ENCODE measurements around the gene CRADD. TPM values are rescaled to one million over a fixed set of nuclear protein-coding genes. Genes with fewer than 3 reads are reported as not detected.

The CRADD gene
- total and polyA plus RNA-seq, 8 donors: 8.4 to 21.4 (median 10.3) TPM

- no peak for TF ChIP-seq CTCF (IDR thresholded peaks at IDR 0.05)
- Histone ChIP-seq H3K27ac (no peak overlapping the region), H3K36me3 (no peaks in the 10 kb centered on the region), H3K27me3 (no peaks in the 10 kb centered on the region), H3K4me3 (no peak overlapping the region), H3K9me3 (peaks cover 0 to 11% of the 10 kb centered on the region in 2 donors), H3K4me1 (no peaks in the 10 kb centered on the region)
- intact Hi-C loops (cut with DNase I): no loop called here
- ATAC-seq (no peak), DNase-seq (no peak)
These were observed 8.2 kb upstream of the CRADD start for GRCh38 chr12:93668919-93669418.

DNA sequence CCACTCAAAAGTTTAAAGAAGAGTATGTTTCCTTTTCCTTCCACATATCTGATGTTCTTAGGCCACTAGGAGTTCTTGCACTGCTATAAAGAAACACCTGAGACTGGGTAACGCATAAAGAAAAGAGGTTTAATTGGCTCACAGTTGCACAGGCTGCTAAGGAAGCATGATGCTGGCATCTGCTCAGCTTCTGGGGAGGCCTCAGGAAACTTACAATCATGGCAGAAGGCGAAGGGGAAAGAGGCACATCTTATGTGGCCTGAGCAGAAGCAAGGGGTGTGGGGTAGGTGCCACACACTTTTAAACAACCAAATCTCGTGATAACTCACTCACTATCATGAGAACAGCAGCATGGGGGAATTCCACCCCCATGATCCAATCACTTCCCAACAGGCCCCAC lies 7.7 kb upstream of the CRADD start:
- no peak for TF ChIP-seq CTCF (IDR thresholded peaks at IDR 0.05)
- intact Hi-C loops (cut with DNase I): no loop called here
- DNase-seq: no peak
- H3K9me3 ChIP-seq: peaks cover 0 to 11% of the 10 kb centered on the region in 2 donors
- H3K27ac ChIP-seq: no peak overlapping the region
- H3K4me3 ChIP-seq: no peak overlapping the region
- H3K4me1 ChIP-seq: no peaks in the 10 kb centered on the region
- no peaks in the 10 kb centered on the region for H3K27me3 ChIP-seq
- no peaks in the 10 kb centered on the region for H3K36me3 ChIP-seq
- no peak for ATAC-seq

GRCh38 chr12:93670104-93670503 lies 7.1 kb upstream of the CRADD start:
- H3K4me1 ChIP-seq: no peaks in the 10 kb centered on the region
- intact Hi-C loops (cut with DNase I): no loop called here
- ATAC-seq (no peak), DNase-seq (no peak)
- no peak for TF ChIP-seq CTCF (IDR thresholded peaks at IDR 0.05)
- H3K36me3 ChIP-seq: no peaks in the 10 kb centered on the region
- H3K4me3 ChIP-seq: no peak overlapping the region
- peaks cover 0 to 11% of the 10 kb centered on the region in 2 donors for H3K9me3 ChIP-seq
- no peaks in the 10 kb centered on the region for H3K27me3 ChIP-seq
- H3K27ac ChIP-seq: no peak overlapping the region

GRCh38 chr12:93671044-93671443 lies 6.1 kb upstream of the CRADD start:
- no peak for TF ChIP-seq CTCF (IDR thresholded peaks at IDR 0.05)
- no peaks in the 10 kb centered on the region for H3K27me3 ChIP-seq
- peaks cover 0 to 11% of the 10 kb centered on the region in 2 donors for H3K9me3 ChIP-seq
- no peaks in the 10 kb centered on the region for H3K4me1 ChIP-seq
- H3K27ac ChIP-seq: no peak overlapping the region
- intact Hi-C loops (cut with DNase I): no loop called here
- no peak overlapping the region for H3K4me3 ChIP-seq
- H3K36me3 ChIP-seq: no peaks in the 10 kb centered on the region
- ATAC-seq (no peak), DNase-seq (no peak)

- TF ChIP-seq CTCF (IDR thresholded peaks at IDR 0.05): no peak
- Histone ChIP-seq H3K4me1 (peaks cover 5 to 8% of the 10 kb centered on the region in 2 donors), H3K4me3 (no peak overlapping the region), H3K9me3 (peaks cover 0 to 11% of the 10 kb centered on the region in 2 donors), H3K27me3 (no peaks in the 10 kb centered on the region), H3K36me3 (no peaks in the 10 kb centered on the region), H3K27ac (no peak overlapping the region)
- no peak for DNase-seq
- no peak for ATAC-seq
- intact Hi-C loops (cut with DNase I): no loop called here
These were observed 4.1 kb upstream of the CRADD start for GRCh38 chr12:93673084-93673483.

Measured in left lung (tissue), 10 donors.